CD8-positive, alpha-beta memory T cell (primary cell): ENCODE results near the gene UROC1. TPM values are rescaled to one million over a fixed set of nuclear protein-coding genes. Genes with fewer than 3 reads are reported as not detected.

Experiments used
- CTCF ChIA-PET: fragments of 350-600 bp; sonication (Branson Sonifier 250); formaldehyde crosslinking; loops from one replicate; lab custom pipeline; 2021; ENCODE audit warnings: antibody characterized with exemption; lab: Charles Lee
- POLR2A ChIA-PET: fragments of 350-600 bp; sonication (Branson Sonifier 250); formaldehyde crosslinking; loops from one replicate; lab custom pipeline; 2021; ENCODE audit warnings: antibody characterized with exemption; lab: Charles Lee
- DNase-seq, 5 donors: peaks; one replicate each; pipeline versions ENCODE4 v3.0.0 to v3.0.0-alpha.2; 2020 to 2022; ENCODE audit warnings: mixed read lengths in 1 of 5
- H3K27ac ChIP-seq: one replicate; pipeline ENCODE4 v1.7.0; 2013; ENCODE audit warnings: low read depth, mild to moderate bottlenecking, low read length, moderate library complexity
- H3K27me3 ChIP-seq: 2 replicates; pipeline ENCODE4 v1.7.0; 2013; ENCODE audit warnings: low read length, mild to moderate bottlenecking; ENCODE audit not compliant: insufficient read depth, poor library complexity, severe bottlenecking
- H3K36me3 ChIP-seq: 2 replicates; pipeline ENCODE4 v1.7.0; 2013; ENCODE audit warnings: mild to moderate bottlenecking, low read length, moderate library complexity; ENCODE audit not compliant: insufficient read depth
- H3K4me1 ChIP-seq: 2 replicates; pipeline ENCODE4 v1.7.0; 2013; ENCODE audit warnings: mild to moderate bottlenecking, low read length, moderate library complexity; ENCODE audit not compliant: insufficient read depth
- H3K4me3 ChIP-seq: 2 replicates; pipeline ENCODE4 v1.7.0; 2013; ENCODE audit warnings: mild to moderate bottlenecking, low read length
- H3K9me3 ChIP-seq: 2 replicates; pipeline ENCODE4 v1.7.0; 2013; ENCODE audit warnings: mild to moderate bottlenecking, low read length
- H3K27ac Mint-ChIP-seq, 8 donors: one replicate each; pipeline ENCODE4 v1.8.0; 2020 to 2021; ENCODE audit warnings: mixed read lengths in 8 of 8, mild to moderate bottlenecking in 6 of 8, inconsistent platforms in 3 of 8, moderate library complexity in 3 of 8
- H3K27me3 Mint-ChIP-seq, 2 donors: one replicate each; pipeline ENCODE4 v1.8.0; 2020 to 2021; ENCODE audit warnings: mixed read lengths in 2 of 2, mild to moderate bottlenecking in 1 of 2, moderate library complexity in 1 of 2
- H3K36me3 Mint-ChIP-seq, 3 donors: one replicate each; pipeline ENCODE4 v1.8.0; 2020 to 2021; ENCODE audit warnings: mixed read lengths in 3 of 3, inconsistent platforms in 1 of 3, mild to moderate bottlenecking in 1 of 3
- H3K4me1 Mint-ChIP-seq, 3 donors: one replicate each; pipeline ENCODE4 v1.8.0; 2020 to 2021; ENCODE audit warnings: mixed read lengths in 3 of 3, inconsistent platforms in 1 of 3, mild to moderate bottlenecking in 1 of 3
- H3K4me3 Mint-ChIP-seq, 7 donors: one replicate each; pipeline ENCODE4 v1.8.0; 2020 to 2021; ENCODE audit warnings: mixed read lengths in 7 of 7, mild to moderate bottlenecking in 6 of 7, moderate library complexity in 4 of 7, inconsistent platforms in 2 of 7
- H3K9me3 Mint-ChIP-seq, 5 donors: one replicate each; pipeline ENCODE4 v1.8.0; 2020 to 2022; ENCODE audit warnings: mixed read lengths in 5 of 5, mild to moderate bottlenecking in 3 of 5, moderate library complexity in 2 of 5, inconsistent platforms in 1 of 5
- polyA plus RNA-seq: library from polyadenylated mRNA; unstranded; fragments of 300-500 nt; fragmentation: Illumina TruSeq; gene quantifications from one replicate; pipeline ENCODE4 v1.2.3, GENCODE V29; 2021
- total RNA-seq, 2 experiments: library from RNA; stranded (reverse); gene quantifications; one replicate each; pipeline ENCODE4 v1.2.3, GENCODE V29; 2021

The UROC1 gene
- total and polyA plus RNA-seq, 3 experiments from 2014 or later, result not detected

- Histone ChIP-seq H3K27ac (no peak overlapping the region), H3K4me1 (no peaks in the 10 kb centered on the region), H3K36me3 (no peaks in the 10 kb centered on the region), H3K4me3 (no peak overlapping the region), H3K27me3 (peaks cover 3% of the 10 kb centered on the region), H3K9me3 (no peaks in the 10 kb centered on the region)
- Mint-ChIP-seq H3K4me1 (peaks cover 0 to 2% (median 0%) of the 10 kb centered on the region in 3 donors), H3K4me3 (no peak overlapping the region), H3K36me3 (no peaks in the 10 kb centered on the region), H3K27me3 (peaks cover 13 to 20% of the 10 kb centered on the region in 2 donors), H3K27ac (no peak overlapping the region), H3K9me3 (no peaks in the 10 kb centered on the region)
- no peak for DNase-seq
- ChIA-PET CTCF (no interaction called here), POLR2A (no interaction called here)
Measured at GRCh38 chr3:126525853-126526667, 8.5 kb upstream of the UROC1 start.

- POLR2A ChIA-PET, result no interaction called here
- Mint-ChIP-seq H3K4me1 (peaks cover 0 to 2% (median 0%) of the 10 kb centered on the region in 3 donors), H3K36me3 (no peaks in the 10 kb centered on the region), H3K27me3 (peaks cover 13 to 20% of the 10 kb centered on the region in 2 donors), H3K4me3 (no peak overlapping the region), H3K9me3 (no peaks in the 10 kb centered on the region), H3K27ac (no peak overlapping the region)
- peaks cover 3% of the 10 kb centered on the region for H3K27me3 ChIP-seq
- H3K27ac ChIP-seq, result no peak overlapping the region
- H3K4me3 ChIP-seq, result no peak overlapping the region
- CTCF ChIA-PET, result no interaction called here
- H3K9me3 ChIP-seq, result no peaks in the 10 kb centered on the region
- no peaks in the 10 kb centered on the region for H3K36me3 ChIP-seq
- H3K4me1 ChIP-seq, result no peaks in the 10 kb centered on the region
- DNase-seq, result no peak
Measured at GRCh38 chr3:126525091-126525852, 7.7 kb upstream of the UROC1 start.

GRCh38 chr3:126524429-126524988, 6.9 kb upstream of the UROC1 start:
- POLR2A ChIA-PET, result no interaction called here
- DNase-seq, result no peak
- Histone ChIP-seq H3K4me3 (no peak overlapping the region), H3K27ac (no peak overlapping the region), H3K9me3 (no peaks in the 10 kb centered on the region), H3K4me1 (no peaks in the 10 kb centered on the region), H3K36me3 (no peaks in the 10 kb centered on the region), H3K27me3 (peaks cover 3% of the 10 kb centered on the region)
- H3K27me3 Mint-ChIP-seq, result peaks cover 13 to 20% of the 10 kb centered on the region in 2 donors
- CTCF ChIA-PET, result no interaction called here
- no peak overlapping the region for H3K4me3 Mint-ChIP-seq
- no peaks in the 10 kb centered on the region for H3K36me3 Mint-ChIP-seq
- H3K4me1 Mint-ChIP-seq, result peaks cover 0 to 2% (median 0%) of the 10 kb centered on the region in 3 donors
- no peak overlapping the region for H3K27ac Mint-ChIP-seq
- no peaks in the 10 kb centered on the region for H3K9me3 Mint-ChIP-seq

GRCh38 chr3:126523745-126524428, 6.3 kb upstream of the UROC1 start, which contains the start of gene CHST13:
Gene CHST13, plus strand, starts transcription at chr3:126524155. Its CDS starts 178 bp downstream, at chr3:126524333.
- no peak within 1 kb of the TSS for H3K4me3 Mint-ChIP-seq

GRCh38 chr3:126522363-126522788, 4.8 kb upstream of the UROC1 start:
- ChIA-PET POLR2A (no interaction called here), CTCF (interaction anchor here (0.6 to 2.6 kb wide), 10 partner anchors 8 to 1025 kb away, joined by 3 to 14 read pairs (median 4); no protein-coding TSS in a partner anchor)
- Histone ChIP-seq H3K27me3 (peaks cover 3% of the 10 kb centered on the region), H3K4me1 (no peaks in the 10 kb centered on the region), H3K9me3 (no peaks in the 10 kb centered on the region), H3K36me3 (no peaks in the 10 kb centered on the region), H3K4me3 (no peak overlapping the region), H3K27ac (no peak overlapping the region)
- no peaks in the 10 kb centered on the region for H3K36me3 Mint-ChIP-seq
- no peaks in the 10 kb centered on the region for H3K9me3 Mint-ChIP-seq
- no peak overlapping the region for H3K4me3 Mint-ChIP-seq
- H3K4me1 Mint-ChIP-seq, result peaks cover 0 to 2% (median 0%) of the 10 kb centered on the region in 3 donors
- H3K27ac Mint-ChIP-seq, result no peak overlapping the region
- DNase-seq, result peak in 4 of 5 donors; percentile 13 to 63 (median 24)
- peaks cover 11 to 20% of the 10 kb centered on the region in 2 donors for H3K27me3 Mint-ChIP-seq

More at GRCh38 chr3:126523745-126524428, 6.3 kb upstream of the UROC1 start, which contains the start of gene CHST13:
- ChIA-PET CTCF (interaction anchor here (0.9 to 1.6 kb wide), 2 partner anchors 1024 to 1025 kb away, joined by 3 to 7 read pairs; no protein-coding TSS in a partner anchor), POLR2A (no interaction called here)
- no peak within 1 kb of the TSS for H3K27ac ChIP-seq
- H3K4me1 Mint-ChIP-seq, result peaks cover 0 to 2% (median 0%) of the 10 kb centered on the region in 3 donors
- DNase-seq, result no peak
- no peaks in the 10 kb centered on the region for H3K36me3 Mint-ChIP-seq
- H3K4me3 ChIP-seq, result no peak within 1 kb of the TSS
- H3K27me3 Mint-ChIP-seq, result peaks cover 11 to 20% of the 10 kb centered on the region in 2 donors
- H3K27ac Mint-ChIP-seq, result no peak within 1 kb of the TSS
- H3K4me1 ChIP-seq, result no peaks in the 10 kb centered on the region
- peaks cover 3% of the 10 kb centered on the region for H3K27me3 ChIP-seq
- no peaks in the 10 kb centered on the region for H3K36me3 ChIP-seq
- H3K9me3 Mint-ChIP-seq, result no peaks in the 10 kb centered on the region
- no peaks in the 10 kb centered on the region for H3K9me3 ChIP-seq

- Mint-ChIP-seq H3K4me3 (no peak overlapping the region), H3K27ac (peak overlapping the region in 1 of 8 donors; percentile 89), H3K27me3 (peaks cover 11 to 23% of the 10 kb centered on the region in 2 donors), H3K4me1 (peaks cover 0 to 2% (median 0%) of the 10 kb centered on the region in 3 donors), H3K36me3 (no peaks in the 10 kb centered on the region), H3K9me3 (no peaks in the 10 kb centered on the region)
- no peaks in the 10 kb centered on the region for H3K4me1 ChIP-seq
- H3K36me3 ChIP-seq, result no peaks in the 10 kb centered on the region
- no peaks in the 10 kb centered on the region for H3K9me3 ChIP-seq
- H3K4me3 ChIP-seq, result no peak overlapping the region
- DNase-seq, result no peak
- POLR2A ChIA-PET, result no interaction called here
- H3K27ac ChIP-seq, result no peak overlapping the region
- CTCF ChIA-PET, result interaction anchor here (1.3 to 2.6 kb wide), 3 partner anchors 9 to 1025 kb away, joined by 3 to 14 read pairs (median 4); no protein-coding TSS in a partner anchor
- peaks cover 3% of the 10 kb centered on the region for H3K27me3 ChIP-seq
Measured at GRCh38 chr3:126521122-126521891, 3.7 kb upstream of the UROC1 start.
